SHP77 (cell line): Measurements from ENCODE around the gene GAS7.

ENCODE experiments used
- DNase-seq, 2 experiments: peaks; one replicate each; lab custom pipeline; 2025; lab: John Stamatoyannopoulos, UW

GAS7 gene

DNA sequence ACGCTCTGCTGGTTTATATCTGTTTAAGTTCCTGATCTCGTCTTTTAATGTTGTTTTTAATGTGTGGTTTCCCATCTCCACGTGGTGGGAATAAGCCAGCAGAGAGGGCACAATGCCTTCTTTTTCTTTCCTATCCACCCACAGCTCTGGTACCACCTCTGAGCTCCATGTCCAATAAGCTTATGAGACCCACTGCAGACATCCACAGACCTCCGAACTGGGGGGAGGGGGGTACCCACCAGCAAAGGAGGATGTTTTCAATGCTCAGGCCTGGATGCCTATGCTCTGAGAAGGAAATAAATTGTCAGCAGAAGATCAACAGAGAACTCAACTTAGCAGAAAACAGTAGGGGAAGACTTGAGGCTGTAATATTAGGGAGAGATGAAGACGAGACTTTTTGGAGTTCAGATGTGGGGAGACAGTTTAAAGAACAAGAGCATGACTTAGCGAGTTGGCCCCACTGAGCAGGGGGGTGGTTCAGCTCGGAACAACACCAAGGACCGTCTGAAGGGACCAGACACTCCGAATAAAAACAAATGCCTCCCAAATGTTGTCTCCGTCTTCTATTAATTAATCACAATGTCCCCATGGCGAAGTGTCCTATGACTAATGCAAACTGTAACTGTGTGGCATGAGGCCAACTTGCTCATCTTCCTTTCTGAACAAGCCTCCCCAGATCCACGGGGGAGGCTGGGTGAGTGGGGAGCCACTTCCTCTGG, 62.7 kb downstream of the GAS7 start:
- no peak for DNase-seq

- no peak for DNase-seq
Measured at GRCh38 chr17:10130677-10131076, 67.7 kb downstream of the GAS7 start.

- no peak for DNase-seq
Measured at GRCh38 chr17:10130263-10130662, 68.1 kb downstream of the GAS7 start.

DNA sequence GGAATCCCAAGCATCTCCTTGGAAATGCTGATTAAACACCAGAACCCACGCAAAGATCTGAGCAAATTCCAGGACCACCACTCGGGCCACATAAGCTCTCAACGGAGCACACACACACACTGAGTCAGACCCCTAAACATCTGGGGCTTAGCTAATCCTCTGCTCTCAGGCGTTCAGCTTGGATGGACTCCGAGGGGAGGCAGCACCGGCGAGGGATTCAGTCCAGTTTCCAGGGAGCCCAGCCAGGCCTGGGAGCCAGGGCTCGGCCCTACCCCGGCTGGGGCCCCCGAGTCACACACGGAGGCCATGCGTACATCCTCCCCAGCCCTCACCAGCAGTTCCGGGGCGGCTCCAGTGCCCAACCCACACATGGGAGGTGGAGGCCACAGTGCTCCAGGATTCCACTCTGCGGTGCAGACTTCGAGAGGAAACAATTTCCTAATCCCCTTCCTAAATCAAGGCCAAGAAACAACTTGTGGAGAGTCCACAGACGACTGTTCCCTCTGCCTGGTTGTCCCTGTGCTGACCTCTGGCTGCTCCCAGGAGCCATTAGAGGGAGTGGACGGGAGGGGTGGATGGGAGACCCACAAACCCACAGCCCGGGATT, 70.5 kb downstream of the GAS7 start:
- DNase-seq = no peak

- DNase-seq = no peak
Measured at GRCh38 chr17:10126616-10127501, 71.5 kb downstream of the GAS7 start.

- no peak for DNase-seq
Measured at GRCh38 chr17:10126276-10126615, 72.2 kb downstream of the GAS7 start.

DNA sequence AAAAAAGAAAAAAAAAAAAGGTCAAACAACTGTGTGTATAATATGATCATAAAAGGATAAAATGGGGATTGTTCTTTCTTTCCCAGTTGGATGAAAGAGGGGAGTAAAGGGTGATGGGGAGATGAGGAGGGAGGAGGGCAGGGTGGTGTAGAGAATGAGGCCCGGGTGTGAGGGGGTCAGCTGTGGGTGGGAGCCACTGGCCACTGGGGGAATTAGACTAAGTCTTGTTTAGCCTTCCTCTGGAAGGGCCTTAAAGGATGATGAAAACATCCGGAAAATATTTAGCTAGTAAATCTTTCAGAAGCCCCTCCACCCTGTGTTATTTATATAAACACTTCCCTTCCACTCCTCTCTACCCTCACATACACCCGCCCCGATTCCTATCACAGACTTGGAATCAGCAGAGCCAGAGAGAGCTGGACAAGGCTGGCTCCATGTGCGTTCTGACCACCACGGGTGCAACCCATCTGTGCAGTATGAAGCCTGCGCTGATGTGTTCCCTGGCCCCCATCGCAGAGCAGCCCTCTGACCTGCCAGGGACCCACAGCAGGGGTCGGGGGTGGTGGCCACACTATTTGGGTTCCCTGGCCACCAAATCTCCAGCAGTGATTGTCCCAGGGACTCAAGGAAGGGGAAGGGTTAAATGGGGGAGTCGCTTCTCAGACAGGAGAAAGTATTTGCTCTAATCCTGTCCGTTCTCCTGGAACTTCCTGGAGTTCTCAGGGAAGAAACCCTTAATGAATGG, 72.7 kb downstream of the GAS7 start:
- DNase-seq = no peak

DNA sequence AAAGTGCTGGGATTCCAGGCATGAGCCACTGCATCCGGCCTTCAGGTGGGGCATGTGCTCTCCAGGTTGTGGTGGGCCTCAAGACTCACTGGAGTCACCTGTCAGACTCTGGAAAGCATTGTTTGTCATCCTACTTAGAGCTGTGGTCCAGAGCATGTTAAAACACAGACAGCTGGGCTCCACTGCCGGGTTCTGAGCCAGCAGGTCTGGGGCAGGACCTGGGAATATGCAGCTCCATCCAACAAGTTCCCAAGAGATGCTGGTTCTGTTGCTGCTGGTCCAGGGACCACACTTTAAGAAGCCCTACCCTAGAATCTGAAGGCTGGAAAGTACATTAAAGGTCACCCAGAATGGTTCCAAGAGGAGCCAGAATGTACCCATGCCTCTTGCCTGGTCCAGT, 75.3 kb downstream of the GAS7 start:
- DNase-seq = no peak

GRCh38 chr17:10121971-10122707, 76.3 kb downstream of the GAS7 start:
- DNase-seq = no peak

DNA sequence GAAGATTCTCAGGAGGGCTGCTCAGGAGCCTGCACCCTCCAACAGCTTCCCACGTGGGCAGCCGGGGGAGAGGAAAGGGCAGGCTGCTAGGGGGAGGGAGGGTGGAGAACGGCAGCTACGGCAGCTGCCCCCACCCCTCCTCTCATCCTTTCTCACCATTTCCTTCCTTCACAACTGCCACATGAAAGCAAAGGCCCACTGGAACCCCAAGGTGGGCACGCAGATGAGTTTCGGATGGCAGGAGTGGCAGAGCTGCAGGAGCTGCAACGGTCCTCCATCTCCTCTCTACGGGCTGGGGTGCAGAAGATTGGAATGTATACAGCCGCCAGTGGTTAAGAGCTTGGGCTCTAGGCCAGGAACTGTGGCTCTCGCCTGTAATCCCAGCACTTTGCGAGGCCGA, 77.7 kb downstream of the GAS7 start:
- no peak for DNase-seq

- no peak for DNase-seq
Measured at GRCh38 chr17:10120109-10120485, 78.3 kb downstream of the GAS7 start.

DNA sequence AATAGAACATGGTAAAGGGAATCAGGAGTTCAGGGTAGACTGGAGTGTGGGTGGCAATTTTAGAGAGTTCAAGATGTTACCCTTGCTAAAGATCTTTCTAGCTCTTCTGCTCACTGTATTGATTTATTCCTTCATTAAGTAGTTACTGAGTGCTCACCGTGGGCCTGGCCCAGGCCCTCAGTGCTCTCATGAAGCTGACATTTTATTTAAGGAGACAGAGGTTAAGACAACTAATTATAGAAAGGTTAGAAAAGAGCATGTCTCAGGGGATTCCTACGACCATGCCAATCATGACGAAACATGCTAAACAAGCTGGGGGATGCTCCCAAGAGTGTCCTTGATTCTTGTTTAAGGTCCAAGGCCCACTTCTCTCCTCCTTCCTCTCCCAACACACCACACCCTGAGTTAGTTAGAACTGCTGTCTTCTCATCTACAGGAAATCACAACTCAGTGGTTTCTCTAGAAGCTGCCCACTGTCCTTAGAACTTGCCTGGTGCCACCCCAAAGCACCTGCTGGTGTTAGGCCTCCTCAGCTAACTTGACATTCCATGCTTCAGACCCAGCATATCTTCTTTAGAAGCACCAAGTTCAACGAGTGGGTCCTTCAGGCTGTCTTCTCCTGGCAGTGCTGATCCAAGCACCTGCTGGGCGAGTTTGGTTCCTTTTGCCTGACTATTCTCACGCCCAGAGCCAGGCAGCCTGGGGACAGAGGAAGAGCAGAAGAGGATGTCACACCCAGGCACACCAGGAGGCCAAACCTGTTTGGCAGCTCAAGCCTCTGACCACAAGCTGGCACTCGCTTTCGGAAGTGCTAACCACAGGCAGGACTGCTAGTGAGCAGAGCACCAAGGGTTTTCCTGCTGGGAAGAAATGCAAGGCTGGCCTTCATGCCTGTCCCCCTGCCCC, 79.0 kb downstream of the GAS7 start:
- DNase-seq = no peak

DNA sequence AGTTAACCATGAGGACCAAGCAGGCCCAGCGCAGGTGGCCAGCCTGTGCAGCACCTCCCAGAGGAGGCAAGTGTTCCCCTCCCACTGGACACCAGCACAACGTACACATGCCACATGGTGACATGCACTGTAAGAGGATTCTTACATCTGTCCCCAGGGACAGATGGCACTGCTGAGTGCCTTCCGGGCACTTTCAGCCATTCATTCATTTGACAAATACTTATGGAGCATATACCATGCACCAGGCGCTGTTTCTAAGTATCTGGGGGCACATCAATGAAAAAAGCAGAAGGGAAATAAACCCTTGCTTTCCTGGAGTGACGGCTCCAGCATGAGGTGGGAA, 79.6 kb downstream of the GAS7 start:
- no peak for DNase-seq

DNA sequence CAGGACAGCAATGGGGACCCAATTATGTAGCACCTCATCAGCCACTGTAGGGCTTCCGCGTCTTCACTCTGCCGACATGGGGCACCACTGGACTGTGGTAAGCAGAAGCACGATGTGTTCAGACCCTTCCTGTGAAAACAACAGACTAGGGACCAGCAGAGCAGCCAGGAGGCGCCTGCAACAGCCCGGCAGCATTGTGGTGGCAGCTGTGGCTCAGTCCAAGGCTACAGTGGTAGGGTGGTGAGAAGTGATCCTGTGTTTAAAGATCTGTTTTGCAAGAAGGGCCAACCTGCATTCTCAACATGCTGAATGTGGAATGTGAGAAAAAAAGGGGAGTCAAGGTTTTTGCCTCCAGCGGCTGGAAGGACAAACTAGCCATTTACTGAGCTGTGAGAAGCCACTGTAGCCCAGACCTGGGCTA, 80.8 kb downstream of the GAS7 start:
- no peak for DNase-seq

DNA sequence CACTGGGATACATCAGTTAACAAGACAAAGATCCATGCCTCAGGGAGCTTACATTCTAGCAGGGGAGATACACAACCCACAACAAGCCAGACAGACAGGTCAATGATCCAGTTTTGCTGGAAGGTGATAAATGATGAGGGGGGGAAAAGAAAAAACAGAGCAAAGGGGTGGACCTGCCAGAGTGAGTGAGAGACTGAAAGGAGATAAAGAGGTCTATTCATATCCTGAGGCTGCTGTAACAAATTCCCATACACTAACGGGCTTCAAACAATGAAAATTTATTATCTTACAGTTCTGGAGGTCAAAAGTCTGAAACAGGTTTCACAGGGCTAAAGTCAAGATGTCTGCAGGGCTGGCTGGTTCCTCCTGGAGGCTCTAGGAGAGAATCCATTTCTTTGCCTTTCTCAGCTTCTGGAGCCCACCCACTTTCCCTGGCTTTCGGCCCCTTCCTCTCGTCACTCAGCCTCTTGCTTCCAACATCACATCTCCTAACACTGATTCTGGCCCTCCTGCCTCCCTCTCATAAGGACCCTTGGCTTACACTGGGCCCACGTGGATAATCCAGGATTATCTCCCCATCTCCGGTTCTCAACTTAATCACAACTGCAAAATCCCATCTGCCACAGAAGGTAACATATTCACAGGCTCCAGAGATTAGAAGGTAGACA, 81.5 kb downstream of the GAS7 start:
- no peak for DNase-seq

DNA sequence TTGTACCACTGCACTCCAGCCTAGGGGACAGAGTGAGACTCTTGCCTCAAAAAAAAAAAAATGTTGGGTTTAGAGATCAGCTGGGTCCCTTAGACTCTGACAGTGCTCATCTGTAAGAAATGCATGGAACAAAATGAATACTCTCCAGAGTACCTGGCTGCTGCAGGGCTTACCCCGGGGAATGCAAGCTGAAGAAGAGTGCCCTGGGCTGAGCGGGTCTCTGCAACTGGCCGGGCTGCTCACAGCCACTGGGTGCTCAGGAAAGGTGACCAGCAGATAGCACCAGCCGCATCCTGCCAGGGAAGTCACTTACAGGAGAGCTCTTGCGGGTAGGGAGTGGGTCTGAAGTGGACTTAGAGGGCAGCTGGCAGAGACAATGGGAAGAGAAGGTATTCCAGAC, 82.1 kb downstream of the GAS7 start:
- no peak for DNase-seq

DNA sequence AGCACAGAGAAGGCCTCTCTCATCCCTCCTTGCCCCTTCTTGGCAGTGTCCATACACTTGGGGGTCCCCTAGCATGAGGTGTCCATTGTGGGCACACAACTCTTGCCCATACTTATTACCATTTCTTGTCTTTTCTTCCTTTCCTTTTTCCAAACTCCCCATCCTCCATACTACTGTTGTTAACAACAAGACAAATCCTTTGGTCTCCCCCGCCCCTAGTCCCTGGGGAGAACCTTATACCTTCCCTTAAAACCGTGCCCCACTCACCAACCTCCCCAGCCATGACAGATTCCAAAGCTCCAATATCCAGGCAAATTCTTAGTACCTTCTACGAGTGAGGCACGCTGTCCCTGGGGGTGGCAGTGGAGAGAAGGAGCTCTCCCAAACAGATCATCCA, 82.9 kb downstream of the GAS7 start:
- no peak for DNase-seq

GRCh38 chr17:10114931-10115535, 83.4 kb downstream of the GAS7 start:
- no peak for DNase-seq

DNA sequence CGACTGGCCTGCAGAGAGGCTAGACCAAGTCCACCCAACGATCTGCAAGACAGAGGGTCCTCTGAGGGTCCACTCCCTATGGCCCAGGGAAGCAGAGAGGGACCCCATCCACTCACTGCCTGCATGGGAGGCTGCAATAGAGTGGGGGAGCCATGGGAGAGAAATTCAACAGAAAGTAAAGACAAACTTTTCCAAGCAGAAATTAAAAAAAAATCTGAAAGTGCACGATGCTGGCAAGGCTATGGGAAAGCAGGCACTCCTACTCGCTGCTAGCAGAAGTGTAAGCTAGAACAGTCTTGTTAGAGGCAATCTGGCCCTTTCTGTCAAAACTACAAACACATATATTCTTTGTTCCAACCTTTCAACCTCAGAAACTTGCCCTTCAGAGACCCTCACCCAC, 85.4 kb downstream of the GAS7 start:
- DNase-seq = no peak

DNA sequence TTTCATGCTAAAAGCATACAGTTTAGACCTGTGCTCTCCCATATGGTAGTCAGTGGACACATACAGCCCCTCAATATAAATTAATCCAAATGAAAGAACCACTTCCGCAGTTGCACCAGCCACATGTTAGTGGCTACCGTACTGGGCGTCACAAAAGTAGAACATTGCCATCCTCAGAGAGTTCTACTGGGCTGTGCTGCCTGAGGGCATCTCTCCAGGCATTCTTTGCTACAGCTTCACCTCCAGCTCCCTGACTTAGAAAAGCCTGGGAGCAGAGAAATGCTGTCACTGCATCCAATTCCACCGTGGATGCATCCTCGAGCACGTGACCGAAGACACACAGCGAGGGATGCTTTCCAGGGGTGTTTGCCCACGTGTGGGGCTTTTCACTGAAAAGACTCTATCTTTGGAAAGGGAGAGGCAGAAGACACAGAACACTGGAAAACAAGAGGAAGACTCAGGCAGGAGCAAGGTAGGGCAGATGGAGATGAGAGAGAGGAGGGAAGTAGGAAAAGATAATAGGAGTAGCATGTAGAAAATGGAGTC, 86.4 kb downstream of the GAS7 start:
- no peak for DNase-seq
